Erythroblast (primary cell): ENCODE measurements around the gene SS18L1.
A peak's percentile ranks its signal among the peaks of the same experiment; 100 is the strongest.
"Not testable (repeated sequence)": the region's sequence is repeated elsewhere in the genome, so short reads cannot be mapped to it uniquely, and the experiment has no call there.

Source experiments
- DNase-seq, 2 experiments: peaks; one replicate each; lab custom pipeline; 2025; lab: John Stamatoyannopoulos, UW
- GATA1 ChIP-seq: IDR thresholded peaks from 2 replicates; pipeline ENCODE4 v1.6.1; 2011; ENCODE audit warnings: low read depth, mild to moderate bottlenecking, control low read depth, low read length, moderate library complexity
- POLR2A ChIP-seq: IDR thresholded peaks from 2 replicates; pipeline ENCODE4 v1.6.1; 2011; ENCODE audit warnings: mild to moderate bottlenecking, low read length

Gene SS18L1, protein sequence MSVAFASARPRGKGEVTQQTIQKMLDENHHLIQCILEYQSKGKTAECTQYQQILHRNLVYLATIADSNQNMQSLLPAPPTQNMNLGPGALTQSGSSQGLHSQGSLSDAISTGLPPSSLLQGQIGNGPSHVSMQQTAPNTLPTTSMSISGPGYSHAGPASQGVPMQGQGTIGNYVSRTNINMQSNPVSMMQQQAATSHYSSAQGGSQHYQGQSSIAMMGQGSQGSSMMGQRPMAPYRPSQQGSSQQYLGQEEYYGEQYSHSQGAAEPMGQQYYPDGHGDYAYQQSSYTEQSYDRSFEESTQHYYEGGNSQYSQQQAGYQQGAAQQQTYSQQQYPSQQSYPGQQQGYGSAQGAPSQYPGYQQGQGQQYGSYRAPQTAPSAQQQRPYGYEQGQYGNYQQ

DNA sequence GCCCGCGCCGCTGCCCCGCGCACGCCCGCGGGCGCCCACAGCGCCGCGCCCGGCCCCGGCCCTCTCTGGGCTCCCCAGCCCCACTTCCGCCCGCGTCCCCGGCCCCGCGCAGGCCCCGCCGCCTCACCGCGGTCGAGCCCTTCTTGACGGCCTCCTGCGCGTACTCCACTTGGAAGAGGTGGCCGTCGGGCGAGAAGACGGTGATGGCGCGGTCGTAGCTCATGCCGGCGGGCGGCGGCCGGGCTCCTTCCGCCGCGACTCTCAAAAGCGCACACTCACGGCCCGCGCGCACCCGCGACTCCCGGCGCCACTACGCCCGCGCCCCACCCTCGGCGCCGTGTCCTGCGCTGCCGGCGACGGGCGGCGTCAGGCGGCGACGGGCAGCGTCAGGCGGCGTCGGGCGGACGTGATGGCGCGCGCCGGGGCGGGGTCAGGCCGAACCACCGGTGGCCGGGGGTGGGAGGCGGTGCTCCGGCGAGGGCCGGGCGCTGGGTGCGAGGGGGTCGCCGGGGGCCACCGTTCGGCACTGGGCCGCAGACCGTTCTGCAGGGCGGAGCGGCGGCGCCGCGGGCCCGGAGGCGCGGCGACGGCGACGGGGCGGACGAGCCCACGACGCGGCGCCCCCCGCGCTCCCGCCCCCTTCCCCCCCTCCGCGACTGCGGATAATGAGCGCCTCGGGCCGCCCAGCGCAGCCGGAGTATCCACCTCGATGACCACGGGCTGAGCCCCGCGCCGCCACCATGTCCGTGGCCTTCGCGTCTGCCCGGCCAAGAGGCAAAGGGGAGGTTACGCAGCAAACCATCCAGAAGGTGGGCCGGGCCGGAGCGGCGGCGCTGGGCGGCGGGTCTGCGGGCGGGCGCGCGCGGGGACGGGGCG is at the start of gene SS18L1, which contains the start of gene PSMA7:
Gene SS18L1 (plus strand): TSS at position 689 of the 876 bp plus-strand sequence. CDS start 52 bp downstream, at position 741.
Gene PSMA7 (minus strand): TSS at position 314 of the 876 bp plus-strand sequence. CDS start 91 bp downstream, at position 223.
- peak; percentile 76 for TF ChIP-seq POLR2A
- TF ChIP-seq GATA1: no peak
- peak; percentile 95 to 98 for DNase-seq

DNA sequence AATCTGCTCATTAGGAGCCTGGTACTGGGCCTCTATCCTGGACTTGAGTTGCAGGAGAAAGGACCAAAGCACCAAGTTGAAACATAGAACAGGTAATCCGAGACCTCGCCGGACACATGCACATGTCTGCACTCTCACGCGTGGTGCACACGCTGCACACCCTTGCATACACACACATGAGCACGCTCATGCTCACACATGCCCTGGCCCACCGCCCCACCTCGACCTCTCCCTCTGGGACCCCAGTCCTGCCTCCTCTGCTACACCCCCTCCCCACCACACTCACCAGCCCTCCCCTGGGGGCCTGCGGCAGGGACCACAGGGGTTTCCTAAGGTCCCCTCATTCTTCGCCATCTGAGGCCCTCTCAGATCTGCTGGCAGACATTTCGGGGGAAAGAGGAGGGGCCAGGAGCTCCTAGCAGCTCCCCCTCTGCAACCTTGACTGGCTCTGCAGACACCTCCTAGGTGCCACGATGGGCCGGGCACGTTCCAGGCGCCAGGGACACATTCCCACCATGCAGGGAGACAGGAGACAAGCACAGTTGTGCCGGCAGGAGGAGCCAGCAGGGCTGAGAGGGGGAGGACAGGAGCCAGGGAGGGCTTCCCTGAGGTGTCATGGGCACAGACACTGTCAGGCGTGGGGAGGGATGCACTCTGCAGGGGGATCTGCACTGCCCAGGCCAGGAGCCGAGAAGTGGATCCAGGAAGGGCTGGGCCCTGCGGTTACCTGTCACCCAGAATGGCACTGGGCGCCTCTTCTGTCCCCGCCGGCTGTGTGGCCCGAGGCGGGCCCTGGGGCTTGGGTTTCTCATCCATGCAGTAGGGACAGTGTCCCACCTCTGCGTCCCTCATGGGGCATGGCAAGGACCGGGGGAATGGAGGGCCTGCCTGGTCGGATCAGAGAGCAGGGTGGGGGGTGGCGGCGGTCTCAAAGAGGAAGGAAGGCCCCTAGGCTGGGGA is 46.9 kb upstream of the SS18L1 start:
- DNase-seq: no peak
- TF ChIP-seq GATA1 (no peak), POLR2A (no peak)

DNA sequence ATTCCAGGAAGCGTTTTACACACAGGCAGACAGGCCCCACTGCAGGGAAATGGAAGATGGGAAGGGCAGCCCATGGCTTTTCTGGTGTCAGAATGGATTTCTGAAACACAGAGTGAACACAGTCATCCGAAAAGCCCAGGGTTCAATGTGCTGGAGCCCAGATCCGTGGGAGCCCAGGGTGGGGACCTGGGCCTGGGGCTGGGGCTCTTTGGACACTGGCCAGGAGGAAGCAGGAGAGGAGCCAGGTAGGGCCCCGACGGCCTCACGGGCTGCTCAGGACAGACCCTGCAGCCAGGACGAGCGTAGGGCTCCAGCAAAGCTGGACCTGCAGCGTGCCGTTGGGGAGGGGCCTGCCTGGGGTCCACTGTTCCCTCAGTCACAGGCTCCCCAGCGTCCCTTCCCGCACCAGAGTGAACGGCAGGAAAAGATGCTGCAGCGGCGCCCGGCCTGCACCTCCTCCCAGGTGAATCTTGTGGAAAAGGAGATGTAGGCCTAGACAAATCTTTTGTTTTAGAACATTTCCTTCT is 45.6 kb upstream of the SS18L1 start:
- no peak for TF ChIP-seq POLR2A
- TF ChIP-seq GATA1: no peak
- DNase-seq: no peak

DNA sequence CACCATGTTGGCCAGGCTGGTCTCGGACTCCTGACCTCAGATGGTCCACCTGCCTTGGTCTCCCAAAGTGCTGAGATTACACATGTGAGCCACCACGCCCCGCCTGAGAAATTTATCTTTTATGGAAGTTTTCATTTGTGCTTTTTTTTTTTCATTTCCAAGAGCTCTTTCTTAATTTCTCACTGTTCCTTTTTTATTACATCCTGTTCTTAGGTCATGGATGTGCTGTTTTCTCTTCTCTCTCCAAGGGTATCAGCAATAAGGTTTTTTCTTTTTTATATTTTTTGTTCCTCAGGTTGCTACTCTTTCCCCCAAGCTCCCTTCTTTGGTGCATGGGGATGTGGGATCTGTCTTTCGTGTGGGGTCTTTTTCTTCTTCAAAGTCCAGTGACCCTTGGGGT is 42.5 kb upstream of the SS18L1 start:
- TF ChIP-seq GATA1: no peak
- TF ChIP-seq POLR2A: no peak
- no peak for DNase-seq

DNA sequence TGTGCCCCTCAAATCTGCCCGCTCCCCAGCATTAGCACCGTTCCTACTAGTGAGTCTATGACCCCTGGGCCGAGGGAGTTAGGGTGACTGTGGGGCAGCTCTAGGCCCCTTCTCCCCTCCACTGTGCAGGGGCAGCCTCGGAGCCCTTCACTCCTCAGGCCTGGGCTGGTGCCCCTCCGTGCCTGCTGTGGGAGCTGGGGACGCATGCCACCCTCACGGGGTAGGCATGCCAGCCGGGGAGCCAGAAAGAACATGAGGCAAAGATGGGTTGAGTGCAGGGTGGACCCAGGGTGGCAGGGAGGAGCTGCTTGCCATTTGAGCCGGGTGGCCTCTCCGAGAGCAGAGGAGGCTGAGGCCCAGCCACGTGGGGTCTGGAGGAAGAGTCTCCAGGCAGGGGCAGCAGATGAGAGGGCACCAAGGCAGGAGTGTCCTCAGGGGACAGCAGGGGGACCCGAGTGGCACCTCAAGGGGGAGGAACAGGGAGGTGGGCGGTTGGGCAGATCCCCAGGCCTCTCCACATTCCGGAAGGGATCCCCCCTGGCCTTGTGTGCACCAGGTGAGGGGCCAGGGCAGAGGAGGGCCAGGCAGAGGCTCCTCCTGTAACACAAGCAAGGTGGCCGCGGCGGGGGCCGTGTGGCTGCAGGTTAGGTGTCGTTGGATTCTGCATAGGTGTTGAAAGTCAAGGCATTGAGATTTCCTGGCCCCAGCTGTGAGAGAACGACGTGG is 39.9 kb upstream of the SS18L1 start:
- TF ChIP-seq GATA1: no peak
- no peak for TF ChIP-seq POLR2A
- no peak for DNase-seq

DNA sequence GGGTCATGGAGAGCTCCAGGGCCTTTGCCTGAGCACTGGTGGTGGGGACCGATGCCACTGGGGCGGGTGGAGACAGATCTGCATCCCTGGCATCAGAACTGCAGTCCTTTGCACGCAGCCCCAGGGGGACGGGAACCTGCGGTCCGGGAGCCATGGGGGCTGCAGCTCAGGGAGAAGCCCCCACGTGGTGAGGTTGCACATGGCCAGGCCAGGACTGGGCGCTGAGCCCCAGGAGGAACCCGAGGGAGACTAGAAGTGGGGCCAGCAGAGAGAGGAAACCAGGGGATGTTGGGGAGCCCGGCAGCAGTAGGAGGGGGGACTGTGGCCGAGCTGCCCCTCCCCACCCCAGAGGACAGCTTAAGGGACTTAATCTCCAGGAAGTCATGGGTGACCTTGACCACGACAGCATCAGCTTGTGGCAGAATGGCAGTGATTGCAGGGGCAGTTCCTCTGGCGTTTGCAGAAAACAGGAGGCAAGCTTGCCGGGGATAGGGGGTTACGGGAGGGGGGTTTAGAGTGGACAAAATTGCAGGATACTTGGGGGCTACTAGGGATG is 39.3 kb upstream of the SS18L1 start:
- no peak for DNase-seq
- TF ChIP-seq POLR2A (no peak), GATA1 (no peak)

DNA sequence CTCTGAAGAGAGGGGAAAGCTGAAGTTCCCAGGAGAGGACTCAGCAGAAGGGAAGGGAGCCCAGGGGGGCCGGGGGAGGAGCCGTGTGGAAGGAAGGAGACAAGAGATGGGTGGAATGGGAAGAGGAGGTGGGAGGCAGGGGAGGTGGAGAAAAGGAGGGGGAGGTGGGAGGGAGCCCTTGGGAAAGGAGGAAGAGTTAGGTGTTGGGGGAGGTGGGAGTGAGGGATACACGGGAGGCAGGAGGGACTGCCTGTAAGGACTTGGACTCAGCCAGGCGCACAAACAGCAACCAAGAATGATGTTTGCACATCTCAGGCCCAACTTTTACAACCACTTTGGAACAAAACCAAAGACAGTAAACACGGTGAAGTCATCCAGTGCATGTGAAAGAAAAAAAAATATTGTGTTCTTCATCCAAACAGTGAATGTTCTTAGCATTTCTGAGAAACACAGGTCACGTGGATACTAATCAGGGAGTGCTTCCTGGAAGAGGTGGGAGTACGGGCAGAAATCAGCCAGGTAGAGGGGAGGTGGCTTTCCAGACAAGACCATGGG is 38.7 kb upstream of the SS18L1 start:
- DNase-seq: no peak
- TF ChIP-seq GATA1 (no peak), POLR2A (no peak)

DNA sequence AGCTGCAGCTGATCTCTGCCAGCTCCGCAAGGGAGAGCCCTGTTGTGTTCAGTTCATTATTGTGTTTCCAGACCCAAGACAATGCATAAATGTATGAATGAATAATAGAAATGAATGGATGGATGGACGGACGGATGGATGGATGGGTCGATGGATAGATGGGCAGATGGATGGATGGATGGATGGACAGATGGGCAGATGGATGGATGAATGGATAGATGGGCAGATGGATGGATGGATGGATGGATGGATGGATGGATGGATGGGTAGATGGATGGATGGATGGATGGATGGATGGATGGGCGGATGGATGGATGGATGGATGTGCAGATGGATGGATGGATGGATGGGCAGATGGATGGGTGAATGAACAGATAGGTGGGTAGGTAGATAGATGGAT is 38.0 kb upstream of the SS18L1 start:
- DNase-seq: no peak
- TF ChIP-seq POLR2A (no peak), GATA1 (no peak)

DNA sequence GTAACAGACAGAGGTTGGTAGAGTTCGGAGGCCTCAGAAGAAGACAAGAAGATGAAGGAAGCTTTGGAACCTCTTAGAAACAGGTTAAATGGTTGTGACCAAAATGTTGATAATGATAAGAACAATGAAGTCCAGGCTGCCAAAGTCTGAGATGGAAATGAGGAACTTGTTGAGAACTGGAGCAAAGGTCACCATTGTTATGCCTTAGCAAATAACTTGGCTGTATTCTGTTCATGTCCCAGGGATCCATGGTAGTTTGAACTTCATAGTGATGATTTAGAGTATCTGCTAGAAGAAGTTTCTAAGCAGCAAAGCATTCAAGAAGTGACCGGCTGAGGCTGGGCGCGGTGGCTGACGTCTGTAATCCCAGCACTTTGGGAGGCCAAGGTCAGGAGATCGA is 32.4 kb upstream of the SS18L1 start:
- no peak for TF ChIP-seq POLR2A
- no peak for TF ChIP-seq GATA1
- DNase-seq: no peak

DNA sequence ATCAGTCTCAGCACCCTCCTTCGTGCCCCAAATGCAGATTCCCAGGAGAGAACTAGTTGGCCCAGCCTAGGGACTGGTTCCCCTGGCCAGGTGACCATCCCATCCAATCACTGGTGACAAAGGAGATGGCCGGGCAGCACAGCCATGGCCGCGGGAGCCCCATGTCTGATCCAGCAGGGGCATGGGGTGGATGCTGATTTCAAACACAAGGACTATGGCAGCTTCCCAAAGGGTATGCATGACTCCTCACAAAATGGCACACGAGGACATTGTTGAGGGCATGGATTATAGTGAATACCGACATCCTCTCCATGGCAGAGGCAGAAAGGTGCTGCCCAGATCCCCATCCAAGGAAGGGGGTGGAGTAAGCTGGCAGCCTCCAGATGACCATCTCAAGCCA is 31.2 kb upstream of the SS18L1 start:
- no peak for DNase-seq
- no peak for TF ChIP-seq GATA1
- no peak for TF ChIP-seq POLR2A

DNA sequence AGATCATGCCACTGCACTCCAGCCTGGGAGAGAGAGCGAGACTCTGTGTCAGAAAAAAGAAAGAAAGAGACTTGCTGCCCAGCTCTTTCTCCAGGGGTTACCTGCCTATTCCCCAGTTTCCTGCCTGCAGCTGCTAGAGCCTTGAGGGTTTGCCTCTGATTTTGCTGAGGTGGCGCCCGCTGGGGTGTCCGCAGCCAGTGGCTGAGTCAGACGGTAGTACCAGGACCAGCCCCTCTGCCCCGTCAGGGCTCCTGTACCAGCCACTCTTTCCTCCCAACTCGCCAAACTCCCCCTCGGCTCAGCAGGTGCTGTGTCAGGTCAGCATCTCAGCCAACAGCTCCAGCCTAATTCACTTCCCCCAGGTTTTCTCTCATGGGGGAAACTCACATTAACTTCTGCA is 28.7 kb upstream of the SS18L1 start:
- no peak for TF ChIP-seq POLR2A
- TF ChIP-seq GATA1: no peak
- DNase-seq: no peak

DNA sequence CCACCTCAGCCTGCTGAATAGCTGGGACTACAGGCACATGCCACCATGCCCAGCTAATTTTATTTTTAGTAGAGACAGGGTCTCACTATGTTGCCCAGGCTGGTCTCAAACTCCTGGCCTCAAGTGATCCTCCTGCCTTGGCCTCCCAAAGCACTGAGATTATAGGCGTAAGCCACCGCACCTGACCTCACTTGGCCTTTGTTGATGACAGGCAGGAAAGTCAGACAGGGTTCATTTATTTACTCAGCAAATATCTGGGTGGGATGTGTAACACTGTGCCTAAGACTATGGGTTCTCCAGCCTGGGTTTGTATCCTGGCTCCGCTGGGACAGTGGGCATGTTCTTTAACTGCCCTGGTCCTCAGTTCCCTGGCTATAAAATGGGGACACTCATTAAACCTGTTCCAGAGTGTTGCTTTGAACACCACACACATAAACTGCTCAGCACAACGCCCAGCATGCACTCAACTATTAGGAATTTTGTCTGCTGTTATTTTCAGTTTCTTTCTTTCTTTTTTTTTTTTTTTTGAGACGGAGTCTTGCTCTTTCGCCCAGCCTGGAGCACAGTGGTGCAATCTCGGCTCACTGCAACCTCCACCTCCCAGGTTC is 27.7 kb upstream of the SS18L1 start:
- DNase-seq: not testable (repeated sequence)
